HEK293T (cell line): Measurements from ENCODE around the gene CHRM5.
A peak's percentile ranks its signal among the peaks of the same experiment; 100 is the strongest.

Experiments used
- CTCF ChIA-PET: fragments of 350-600 bp; formaldehyde crosslinking; extraction: SDS; loops from one replicate; lab custom pipeline; 2021; ENCODE audit warnings: antibody characterized with exemption, inconsistent platforms; lab: Yijun Ruan, JAX
- POLR2A ChIA-PET: fragments of 350-600 bp; formaldehyde crosslinking; extraction: SDS; loops from one replicate; lab custom pipeline; 2020; ENCODE audit warnings: antibody characterized with exemption, inconsistent platforms; lab: Yijun Ruan, JAX
- DNase-seq: peaks from one replicate; pipeline ENCODE4 v3.0.0; 2012; ENCODE audit warnings: mixed read lengths; ENCODE audit errors: extremely low spot score
- ARNT ChIP-seq: fragments of 450-650 bp; IDR thresholded peaks from 2 replicates; pipeline ENCODE4 v1.6.1; 2017; ENCODE audit warnings: mild to moderate bottlenecking
- BHLHE40 ChIP-seq: fragments of 450-650 bp; IDR thresholded peaks from 2 replicates; pipeline ENCODE4 v1.6.1; 2016; ENCODE audit warnings: mild to moderate bottlenecking, moderate library complexity, borderline replicate concordance
- CTBP1 ChIP-seq: fragments of 450-650 bp; IDR thresholded peaks from 2 replicates; pipeline ENCODE4 v1.6.1; 2016; ENCODE audit warnings: borderline replicate concordance
- ELF4 ChIP-seq: fragments of 450-650 bp; IDR thresholded peaks from 2 replicates; pipeline ENCODE4 v1.6.1; 2017; ENCODE audit warnings: antibody characterized with exemption
- FOXA1 ChIP-seq: fragments of 450-650 bp; IDR thresholded peaks from 2 replicates; pipeline ENCODE4 v1.6.1; 2016; ENCODE audit warnings: mild to moderate bottlenecking
- FOXK2 ChIP-seq: fragments of 450-650 bp; IDR thresholded peaks from 2 replicates; pipeline ENCODE4 v1.6.1; 2016; ENCODE audit warnings: mild to moderate bottlenecking
- FOXM1 ChIP-seq: fragments of 450-650 bp; IDR thresholded peaks from 2 replicates; pipeline ENCODE4 v1.6.1; 2017; ENCODE audit warnings: mild to moderate bottlenecking, borderline replicate concordance
- HDGF ChIP-seq: fragments of 450-650 bp; IDR thresholded peaks from 2 replicates; pipeline ENCODE4 v1.6.1; 2017; ENCODE audit warnings: antibody characterized with exemption, borderline replicate concordance
- L3MBTL2 ChIP-seq: fragments of 450-650 bp; conservative IDR thresholded peaks from 2 replicates; pipeline ENCODE4 v1.6.1; 2016; ENCODE audit warnings: mild to moderate bottlenecking
- LEF1 ChIP-seq: fragments of 450-650 bp; IDR thresholded peaks from 2 replicates; pipeline ENCODE4 v1.6.1; 2017; ENCODE audit warnings: mild to moderate bottlenecking, borderline replicate concordance
- NFRKB ChIP-seq: fragments of 450-650 bp; IDR thresholded peaks from 2 replicates; pipeline ENCODE4 v1.6.1; 2016; ENCODE audit warnings: mild to moderate bottlenecking, moderate library complexity
- PKNOX1 ChIP-seq: fragments of 450-650 bp; IDR thresholded peaks from 2 replicates; pipeline ENCODE4 v1.6.1; 2016
- SP1 ChIP-seq: fragments of 450-650 bp; IDR thresholded peaks from 2 replicates; pipeline ENCODE4 v1.6.1; 2017
- SUZ12 ChIP-seq: fragments of 450-650 bp; IDR thresholded peaks from 2 replicates; pipeline ENCODE4 v1.6.1; 2016; ENCODE audit warnings: mild to moderate bottlenecking
- TARDBP ChIP-seq: fragments of 450-650 bp; IDR thresholded peaks from 2 replicates; pipeline ENCODE4 v1.6.1; 2016
- ZNF384 ChIP-seq: fragments of 450-650 bp; IDR thresholded peaks from 2 replicates; pipeline ENCODE4 v1.6.1; 2016

The CHRM5 gene

GRCh38 chr15:34038023-34038870, 70.0 kb downstream of the CHRM5 start:
- POLR2A ChIA-PET, result interaction anchor here (1.3 kb wide), 1 partner anchor 10 kb away, joined by 8 read pairs; no protein-coding TSS in a partner anchor
- CTCF ChIA-PET, result no interaction called here
- peak; percentile 66 for DNase-seq
- TF ChIP-seq PKNOX1 (no peak), L3MBTL2 (peak; percentile 82), CTBP1 (no peak), TARDBP (no peak)

DNA sequence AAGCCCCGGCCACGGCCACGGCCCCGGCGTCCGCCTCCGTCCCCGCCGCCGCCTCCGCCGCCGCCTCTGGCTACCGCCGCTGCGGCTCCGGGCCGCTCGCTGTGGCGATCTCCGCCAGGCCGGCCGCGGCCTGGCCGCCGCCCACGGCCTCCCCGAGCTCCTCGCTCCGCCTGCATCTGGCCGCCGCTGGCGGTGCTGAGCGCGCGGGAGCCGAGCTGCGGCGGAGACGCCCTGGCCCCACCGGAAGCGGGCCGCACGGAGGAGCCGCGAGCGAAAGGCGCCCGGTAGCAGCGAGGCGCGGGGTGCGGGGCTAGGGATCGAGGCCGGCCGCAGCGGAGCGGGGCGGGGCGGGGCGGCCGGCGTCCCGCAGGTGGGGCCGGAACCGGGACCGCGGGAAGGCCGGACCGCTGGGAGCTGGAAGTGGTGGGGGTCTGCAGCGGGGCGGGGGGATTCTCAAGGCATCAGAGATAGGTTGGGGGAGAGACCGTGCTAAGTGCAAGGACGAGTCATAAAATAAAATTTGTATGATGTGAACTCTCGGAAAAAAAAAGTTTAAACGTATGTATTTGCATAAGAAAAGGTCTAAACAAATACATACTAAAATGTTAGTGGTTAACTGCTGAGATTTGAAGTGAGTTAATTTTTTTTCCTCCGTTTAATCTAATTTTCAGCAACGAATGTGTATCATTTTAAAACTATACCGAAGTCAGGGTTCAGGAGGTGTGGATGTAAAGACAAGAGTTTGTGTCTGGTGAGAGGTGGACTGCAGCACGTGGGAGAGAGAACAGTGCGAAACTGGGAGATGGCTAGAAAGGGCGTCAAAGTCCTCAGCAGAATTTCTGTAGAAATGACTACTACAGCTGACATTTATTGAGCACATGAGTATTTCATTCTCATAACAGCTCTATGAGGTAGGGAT, 70.8 kb downstream of the CHRM5 start, which contains the start of gene AVEN:
Gene AVEN, minus strand, starts transcription at position 334 of the 919 bp plus-strand sequence. Its CDS starts 158 bp downstream, at position 176.
- CTCF ChIA-PET, result no interaction called here
- TF ChIP-seq LEF1 (no peak), L3MBTL2 (peak; percentile 57)
- POLR2A ChIA-PET, result interaction anchor here (1.3 kb wide), 1 partner anchor 9 kb away, joined by 8 read pairs; no protein-coding TSS in a partner anchor
- peak; percentile 38 for DNase-seq

- CTCF ChIA-PET, result no interaction called here
- TF ChIP-seq ZNF384, result no peak
- no peak for TF ChIP-seq SUZ12
- TF ChIP-seq ELF4, result no peak
- TF ChIP-seq FOXM1, result no peak
- TF ChIP-seq FOXA1, result no peak
- TF ChIP-seq HDGF, result no peak
- TF ChIP-seq BHLHE40, result no peak
- TF ChIP-seq FOXK2, result no peak
- no peak for TF ChIP-seq LEF1
- DNase-seq, result no peak
- POLR2A ChIA-PET, result no interaction called here
These were observed 71.5 kb downstream of the CHRM5 start for GRCh38 chr15:34039790-34040113.

- no peak for TF ChIP-seq PKNOX1
- TF ChIP-seq FOXA1, result no peak
- no peak for TF ChIP-seq SUZ12
- no peak for TF ChIP-seq LEF1
- TF ChIP-seq CTBP1, result no peak
- TF ChIP-seq ELF4, result no peak
- no peak for TF ChIP-seq SP1
- TF ChIP-seq L3MBTL2, result no peak
- no peak for TF ChIP-seq BHLHE40
- no peak for TF ChIP-seq ZNF384
- TF ChIP-seq HDGF, result no peak
- no peak for TF ChIP-seq NFRKB
- no peak for TF ChIP-seq FOXK2
- no peak for TF ChIP-seq FOXM1
- ChIA-PET CTCF (no interaction called here), POLR2A (no interaction called here)
- no peak for DNase-seq
These were observed 75.1 kb downstream of the CHRM5 start for GRCh38 chr15:34043391-34043790.

GRCh38 chr15:34043813-34044212, 75.5 kb downstream of the CHRM5 start:
- DNase-seq, result no peak
- ChIA-PET POLR2A (no interaction called here), CTCF (no interaction called here)
- TF ChIP-seq L3MBTL2 (no peak), SUZ12 (no peak), FOXK2 (no peak), FOXA1 (no peak), TARDBP (no peak), ARNT (no peak), BHLHE40 (no peak), ELF4 (no peak), HDGF (no peak), SP1 (no peak), PKNOX1 (no peak), ZNF384 (no peak)

DNA sequence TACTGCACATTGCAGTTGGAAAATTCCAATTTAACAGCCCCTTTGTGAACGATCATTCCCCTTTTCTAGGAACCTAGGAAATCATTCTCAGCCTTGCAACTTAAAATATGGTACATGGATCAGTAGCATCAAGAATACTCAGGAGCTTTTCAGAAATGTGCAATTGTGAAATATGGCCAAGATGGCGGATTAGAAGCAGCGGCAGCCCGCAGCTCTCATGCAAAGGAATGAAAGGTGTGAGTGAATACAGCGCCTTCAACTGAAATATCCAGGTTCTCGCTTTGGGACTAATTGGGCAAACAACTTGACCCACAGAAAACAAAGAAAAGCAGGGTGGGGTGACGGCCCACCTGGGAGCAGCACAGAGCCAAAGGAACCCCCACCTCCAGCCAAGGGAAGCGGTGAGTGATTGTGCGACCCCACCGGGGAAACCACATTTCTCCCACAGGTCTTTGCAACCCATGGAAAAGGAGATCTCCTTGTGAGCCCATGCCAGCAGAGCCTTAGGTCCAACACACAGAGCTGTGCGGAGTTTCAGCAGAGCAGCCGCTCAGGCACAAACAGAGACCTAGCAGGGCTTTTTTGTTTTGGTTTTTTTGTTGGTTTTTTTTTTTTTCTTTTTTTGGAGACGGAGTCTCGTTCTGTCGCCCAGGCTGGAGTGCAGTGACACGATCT, 78.3 kb downstream of the CHRM5 start:
- no peak for TF ChIP-seq PKNOX1
- no peak for TF ChIP-seq HDGF
- no peak for TF ChIP-seq ZNF384
- no peak for TF ChIP-seq ARNT
- TF ChIP-seq FOXA1, result no peak
- no peak for TF ChIP-seq NFRKB
- no peak for TF ChIP-seq L3MBTL2
- TF ChIP-seq LEF1, result no peak
- TF ChIP-seq CTBP1, result no peak
- no peak for TF ChIP-seq BHLHE40
- no peak for TF ChIP-seq FOXK2
- no peak for TF ChIP-seq TARDBP
- no peak for TF ChIP-seq ELF4
- TF ChIP-seq FOXM1, result no peak
- POLR2A ChIA-PET, result no interaction called here

More for the DNA sequence above, 78.3 kb downstream of the CHRM5 start:
- DNase-seq, result no peak
- CTCF ChIA-PET, result no interaction called here
